ENCODE measurements around the gene CACNB1. TPM values are rescaled to one million over a fixed set of nuclear protein-coding genes. Genes with fewer than 3 reads are reported as not detected.

CACNB1 gene
- total RNA-seq, 1 donor from 2014 or later = 25.5 TPM

DNA sequence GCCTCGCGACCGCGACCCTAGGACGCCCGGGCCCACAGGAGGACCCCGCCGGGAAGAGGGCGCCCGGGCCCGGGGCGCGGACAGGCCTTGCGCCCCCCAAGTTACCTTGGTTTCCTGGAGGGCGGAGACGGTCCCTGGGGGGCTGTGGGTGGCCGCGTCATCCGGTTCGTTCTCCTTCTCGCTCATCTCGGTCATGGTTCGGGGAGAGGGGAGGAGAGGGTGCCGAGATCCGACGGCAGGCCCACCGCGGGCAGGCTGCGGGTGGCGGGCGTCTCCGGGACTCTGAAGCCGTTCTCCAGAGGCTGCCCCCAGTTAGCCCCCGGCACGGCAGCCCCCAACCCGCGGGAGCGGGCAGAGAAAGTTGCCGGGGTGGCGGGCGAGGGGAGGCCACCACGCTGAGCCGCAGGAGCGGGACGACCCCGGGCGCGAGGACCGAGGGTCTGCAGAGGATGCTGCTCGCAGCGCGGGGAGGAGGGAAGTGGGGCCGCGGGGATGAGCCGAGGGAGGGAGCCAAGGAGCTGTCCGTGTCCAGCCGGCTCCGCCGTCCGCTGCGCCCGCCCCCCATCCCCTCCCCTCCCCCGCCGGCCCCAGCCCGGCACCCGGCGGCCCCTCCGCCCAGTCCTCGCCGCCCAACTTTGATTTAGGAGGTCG is 28.0 kb upstream of the CACNB1 start, which contains the start of gene STAC2:
TSS of gene STAC2 (minus strand) at position 638 of the 651 bp plus-strand sequence. CDS start at position 195, 443 bp downstream.
- Mint-ChIP-seq H3K9me3 (ENCODE audit: low read depth) (no peaks in the 10 kb centered on the region), H3K27ac (ENCODE audit: unreplicated experiment) (no peak within 1 kb of the TSS), H3K4me3 (ENCODE audit: unreplicated experiment) (peak within 1 kb of the TSS; percentile 68), H3K27me3 (ENCODE audit: low read depth) (peaks cover 10% of the 10 kb centered on the region), H3K36me3 (ENCODE audit: low read depth) (no peaks in the 10 kb centered on the region), H3K4me1 (ENCODE audit: low read depth) (peaks cover 34% of the 10 kb centered on the region)
- no peak for DNase-seq (ENCODE audit: low spot score)
- TF ChIP-seq, protein P1, sequence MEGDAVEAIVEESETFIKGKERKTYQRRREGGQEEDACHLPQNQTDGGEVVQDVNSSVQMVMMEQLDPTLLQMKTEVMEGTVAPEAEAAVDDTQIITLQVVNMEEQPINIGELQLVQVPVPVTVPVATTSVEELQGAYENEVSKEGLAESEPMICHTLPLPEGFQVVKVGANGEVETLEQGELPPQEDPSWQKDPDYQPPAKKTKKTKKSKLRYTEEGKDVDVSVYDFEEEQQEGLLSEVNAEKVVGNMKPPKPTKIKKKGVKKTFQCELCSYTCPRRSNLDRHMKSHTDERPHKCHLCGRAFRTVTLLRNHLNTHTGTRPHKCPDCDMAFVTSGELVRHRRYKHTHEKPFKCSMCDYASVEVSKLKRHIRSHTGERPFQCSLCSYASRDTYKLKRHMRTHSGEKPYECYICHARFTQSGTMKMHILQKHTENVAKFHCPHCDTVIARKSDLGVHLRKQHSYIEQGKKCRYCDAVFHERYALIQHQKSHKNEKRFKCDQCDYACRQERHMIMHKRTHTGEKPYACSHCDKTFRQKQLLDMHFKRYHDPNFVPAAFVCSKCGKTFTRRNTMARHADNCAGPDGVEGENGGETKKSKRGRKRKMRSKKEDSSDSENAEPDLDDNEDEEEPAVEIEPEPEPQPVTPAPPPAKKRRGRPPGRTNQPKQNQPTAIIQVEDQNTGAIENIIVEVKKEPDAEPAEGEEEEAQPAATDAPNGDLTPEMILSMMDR (IDR thresholded peaks at IDR 0.05) = no peak

DNA sequence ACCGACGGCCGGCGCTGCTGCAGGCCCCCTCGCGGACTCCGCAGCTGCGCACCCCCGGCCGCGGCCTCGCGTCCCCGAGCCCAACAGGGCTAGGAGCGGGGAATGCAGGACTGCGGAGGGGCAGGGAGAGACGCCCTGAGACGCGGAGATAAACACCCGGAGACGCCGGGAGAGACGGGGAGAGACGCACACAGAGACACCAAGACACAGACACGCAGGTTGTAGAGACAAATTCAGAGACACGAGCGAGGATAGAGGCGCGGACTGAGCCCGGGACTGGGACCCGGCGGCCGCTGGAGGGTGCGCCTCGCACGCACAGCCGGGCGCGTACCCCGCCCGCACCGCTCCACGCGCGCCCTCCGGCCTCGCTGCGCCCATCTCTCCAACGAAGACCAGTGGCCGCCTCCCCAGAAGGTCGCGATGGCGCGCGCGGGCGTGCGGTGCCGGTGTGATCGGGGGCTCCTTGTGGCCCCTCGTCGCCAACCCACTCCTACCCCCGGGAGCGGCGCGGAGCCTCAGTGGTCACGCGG is 27.4 kb upstream of the CACNB1 start:
- H3K9me3 Mint-ChIP-seq (ENCODE audit: low read depth) = no peaks in the 10 kb centered on the region
- TF ChIP-seq, protein P1 (IDR thresholded peaks at IDR 0.05) = no peak
- H3K4me3 Mint-ChIP-seq (ENCODE audit: unreplicated experiment) = peak overlapping the region; percentile 68
- H3K27me3 Mint-ChIP-seq (ENCODE audit: low read depth) = peaks cover 10% of the 10 kb centered on the region
- no peak overlapping the region for H3K27ac Mint-ChIP-seq (ENCODE audit: unreplicated experiment)
- H3K4me1 Mint-ChIP-seq (ENCODE audit: low read depth) = peaks cover 34% of the 10 kb centered on the region
- no peak for DNase-seq (ENCODE audit: low spot score)
- no peaks in the 10 kb centered on the region for H3K36me3 Mint-ChIP-seq (ENCODE audit: low read depth)

DNA sequence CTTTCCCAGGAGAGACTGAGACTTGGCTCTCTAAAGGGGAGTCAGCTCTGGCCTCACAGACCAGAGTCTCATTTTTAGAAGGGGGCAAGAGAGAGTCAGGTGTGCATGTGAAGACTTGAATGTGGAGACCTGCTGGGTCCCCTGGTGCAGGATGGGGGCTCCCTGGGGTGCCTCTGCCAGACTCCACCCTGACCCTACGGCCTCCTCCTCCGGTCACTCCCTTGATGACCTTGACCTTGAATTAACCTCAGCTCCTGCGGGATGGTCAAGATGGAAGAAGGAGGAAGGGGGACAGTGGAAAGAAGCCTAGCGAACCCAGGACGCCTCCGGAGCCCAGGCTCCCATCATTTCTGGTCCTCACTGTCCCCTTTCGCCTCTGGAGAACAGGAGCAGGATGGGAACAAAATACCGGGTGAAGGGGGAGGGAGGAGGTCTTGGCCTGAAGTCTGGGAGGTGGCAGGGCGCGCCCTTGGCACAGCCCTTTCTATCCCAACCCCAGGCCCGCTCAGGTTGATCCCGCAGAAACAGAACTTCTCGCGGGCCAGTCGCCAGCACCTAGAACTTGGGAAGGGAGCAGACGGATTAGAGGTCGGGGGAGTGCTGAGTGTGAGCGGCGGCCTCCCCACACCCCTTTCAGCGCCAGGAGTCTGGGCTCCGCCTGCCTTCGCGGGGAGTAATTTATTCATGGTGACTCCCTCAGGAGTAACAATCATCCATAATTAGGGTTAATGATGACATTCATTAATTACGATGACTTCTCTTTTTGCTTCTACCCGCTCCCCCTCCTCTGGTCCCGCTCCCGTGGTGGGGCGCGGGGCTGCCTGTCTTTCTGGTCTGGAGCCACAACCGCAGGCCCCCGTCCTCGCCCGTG is 26.7 kb upstream of the CACNB1 start:
- H3K9me3 Mint-ChIP-seq (ENCODE audit: low read depth) = no peaks in the 10 kb centered on the region

GRCh38 chr17:39222866-39223834 is 25.7 kb upstream of the CACNB1 start:
- Mint-ChIP-seq H3K36me3 (ENCODE audit: low read depth) (no peaks in the 10 kb centered on the region), H3K27ac (ENCODE audit: unreplicated experiment) (no peak overlapping the region), H3K4me1 (ENCODE audit: low read depth) (peaks cover 25% of the 10 kb centered on the region), H3K9me3 (ENCODE audit: low read depth) (no peaks in the 10 kb centered on the region), H3K4me3 (ENCODE audit: unreplicated experiment) (no peak overlapping the region), H3K27me3 (ENCODE audit: low read depth) (peaks cover 15% of the 10 kb centered on the region)
- TF ChIP-seq, protein P1 (IDR thresholded peaks at IDR 0.05) = no peak
- DNase-seq (ENCODE audit: low spot score) = no peak

More for the DNA sequence above, 26.7 kb upstream of the CACNB1 start:
- no peak overlapping the region for H3K4me3 Mint-ChIP-seq (ENCODE audit: unreplicated experiment)
- TF ChIP-seq, protein P1 (IDR thresholded peaks at IDR 0.05) = no peak
- H3K4me1 Mint-ChIP-seq (ENCODE audit: low read depth) = peaks cover 27% of the 10 kb centered on the region
- no peaks in the 10 kb centered on the region for H3K36me3 Mint-ChIP-seq (ENCODE audit: low read depth)
- DNase-seq (ENCODE audit: low spot score) = no peak
- H3K27me3 Mint-ChIP-seq (ENCODE audit: low read depth) = peaks cover 12% of the 10 kb centered on the region
- no peak overlapping the region for H3K27ac Mint-ChIP-seq (ENCODE audit: unreplicated experiment)

Measured in chondrocyte (in vitro differentiated cells).